Skeletal muscle tissue (tissue), 4 donors: ENCODE data around the gene SLC16A5. TPM values are rescaled to one million over a fixed set of nuclear protein-coding genes. Genes with fewer than 3 reads are reported as not detected.
A peak's percentile ranks its signal among the peaks of the same experiment; 100 is the strongest.
"Not testable (repeated sequence)": the region's sequence is repeated elsewhere in the genome, so short reads cannot be mapped to it uniquely, and the experiment has no call there.

Source experiments
- H3K27ac ChIP-seq: one replicate; pipeline ENCODE4 v1.7.0; 2013; ENCODE audit warnings: mild to moderate bottlenecking, low read depth, low read length, inconsistent platforms
- H3K27me3 ChIP-seq, 3 donors: one replicate each; pipeline ENCODE4 v1.7.0; 2013; ENCODE audit warnings: low read length in 3 of 3; ENCODE audit not compliant: control insufficient read depth in 3 of 3, insufficient read depth in 3 of 3
- H3K36me3 ChIP-seq, 3 donors: one replicate each; pipeline ENCODE4 v1.7.0; 2013; ENCODE audit warnings: low read length in 3 of 3; ENCODE audit not compliant: control insufficient read depth in 3 of 3, insufficient read depth in 3 of 3
- H3K4me1 ChIP-seq, 3 donors: one replicate each; pipeline ENCODE4 v1.7.0; 2013; ENCODE audit warnings: low read length in 3 of 3, mild to moderate bottlenecking in 3 of 3; ENCODE audit not compliant: control insufficient read depth in 3 of 3, insufficient read depth in 3 of 3
- H3K4me3 ChIP-seq, 3 donors: one replicate each; pipeline ENCODE4 v1.7.0; 2013; ENCODE audit warnings: low read length in 3 of 3
- H3K9ac ChIP-seq, 3 donors: one replicate each; pipeline ENCODE4 v1.7.0; 2013; ENCODE audit warnings: low read length in 3 of 3, mild to moderate bottlenecking in 3 of 3, moderate library complexity in 2 of 3, low read depth in 1 of 3
- H3K9me3 ChIP-seq, 3 donors: one replicate each; pipeline ENCODE4 v1.7.0; 2013; ENCODE audit warnings: low read length in 3 of 3; ENCODE audit not compliant: control insufficient read depth in 3 of 3
- total RNA-seq: library from RNA; depleted of rRNA; stranded (reverse); fragments of >200 nt; gene quantifications from one replicate; pipeline ENCODE4 v1.2.3, GENCODE V29; 2014
- donor health status: Osteomylitis.

The SLC16A5 gene
- total RNA-seq, 1 donor from 2014 or later: 4.2 TPM

GRCh38 chr17:75072909-75073308, 14.8 kb upstream of the SLC16A5 start:
- H3K4me1 ChIP-seq: peaks cover 11 to 23% (median 19%) of the 10 kb centered on the region in 3 donors
- H3K9me3 ChIP-seq, H3K27ac ChIP-seq, H3K9ac ChIP-seq, H3K36me3 ChIP-seq, H3K27me3 ChIP-seq, H3K4me3 ChIP-seq: not testable (repeated sequence)

GRCh38 chr17:75073618-75074047, 14.1 kb upstream of the SLC16A5 start:
- Histone ChIP-seq H3K27me3 (no peaks in the 10 kb centered on the region), H3K4me3 (no peak overlapping the region), H3K27ac (peak overlapping the region; percentile 59), H3K4me1 (peaks cover 18 to 27% (median 27%) of the 10 kb centered on the region in 3 donors), H3K9ac (peak overlapping the region in 1 of 3 donors; percentile 50), H3K9me3 (no peaks in the 10 kb centered on the region), H3K36me3 (no peaks in the 10 kb centered on the region)

GRCh38 chr17:75074532-75074931, 13.2 kb upstream of the SLC16A5 start:
- H3K4me3 ChIP-seq: no peak overlapping the region
- H3K36me3 ChIP-seq: no peaks in the 10 kb centered on the region
- H3K4me1 ChIP-seq: peaks cover 25 to 33% (median 33%) of the 10 kb centered on the region in 3 donors
- H3K9me3 ChIP-seq: no peaks in the 10 kb centered on the region
- no peak overlapping the region for H3K9ac ChIP-seq
- no peaks in the 10 kb centered on the region for H3K27me3 ChIP-seq
- H3K27ac ChIP-seq: peak overlapping the region; percentile 59

- Histone ChIP-seq H3K4me1 (peaks cover 25 to 33% (median 33%) of the 10 kb centered on the region in 3 donors), H3K27ac (no peak overlapping the region), H3K36me3 (no peaks in the 10 kb centered on the region), H3K4me3 (no peak overlapping the region), H3K9me3 (no peaks in the 10 kb centered on the region), H3K27me3 (no peaks in the 10 kb centered on the region), H3K9ac (no peak overlapping the region)
These were observed 12.0 kb upstream of the SLC16A5 start for GRCh38 chr17:75075597-75076336.

- Histone ChIP-seq H3K27ac (peak overlapping the region; percentile 37), H3K27me3 (no peaks in the 10 kb centered on the region), H3K9ac (peak overlapping the region; percentile 64 to 89 (median 81)), H3K36me3 (no peaks in the 10 kb centered on the region), H3K4me3 (peak overlapping the region; percentile 68 to 79 (median 72)), H3K4me1 (peaks cover 25 to 30% (median 27%) of the 10 kb centered on the region in 3 donors), H3K9me3 (no peaks in the 10 kb centered on the region)
These were observed 10.7 kb upstream of the SLC16A5 start for GRCh38 chr17:75077072-75077495.

- Histone ChIP-seq H3K9ac (peak overlapping the region; percentile 64 to 89 (median 81)), H3K4me3 (peak overlapping the region; percentile 68 to 79 (median 72)), H3K4me1 (peaks cover 25 to 28% (median 26%) of the 10 kb centered on the region in 3 donors)
These were observed 10.1 kb upstream of the SLC16A5 start for GRCh38 chr17:75077496-75078283.

GRCh38 chr17:75078284-75079022, 9.3 kb upstream of the SLC16A5 start:
- peak overlapping the region; percentile 64 to 89 (median 81) for H3K9ac ChIP-seq
- H3K4me1 ChIP-seq: peaks cover 25 to 28% (median 26%) of the 10 kb centered on the region in 3 donors
- peak overlapping the region; percentile 37 for H3K27ac ChIP-seq
- H3K27me3 ChIP-seq: no peaks in the 10 kb centered on the region
- no peak overlapping the region for H3K4me3 ChIP-seq
- H3K36me3 ChIP-seq: no peaks in the 10 kb centered on the region
- no peaks in the 10 kb centered on the region for H3K9me3 ChIP-seq

More at GRCh38 chr17:75077496-75078283, 10.1 kb upstream of the SLC16A5 start:
- no peaks in the 10 kb centered on the region for H3K9me3 ChIP-seq
- H3K27me3 ChIP-seq: no peaks in the 10 kb centered on the region
- peak overlapping the region; percentile 37 for H3K27ac ChIP-seq
- H3K36me3 ChIP-seq: no peaks in the 10 kb centered on the region

- Histone ChIP-seq H3K9me3 (no peaks in the 10 kb centered on the region), H3K9ac (peak overlapping the region in 1 of 3 donors; percentile 16), H3K4me3 (no peak overlapping the region), H3K4me1 (peaks cover 25 to 26% (median 25%) of the 10 kb centered on the region in 3 donors), H3K27me3 (no peaks in the 10 kb centered on the region), H3K27ac (no peak overlapping the region), H3K36me3 (no peaks in the 10 kb centered on the region)
These were observed 8.8 kb upstream of the SLC16A5 start for GRCh38 chr17:75079023-75079373.

- H3K27me3 ChIP-seq: no peaks in the 10 kb centered on the region
- H3K9me3 ChIP-seq: no peaks in the 10 kb centered on the region
- H3K9ac ChIP-seq: no peak overlapping the region
- H3K4me3 ChIP-seq: no peak overlapping the region
- no peaks in the 10 kb centered on the region for H3K36me3 ChIP-seq
- H3K4me1 ChIP-seq: peaks cover 19 to 27% (median 24%) of the 10 kb centered on the region in 3 donors
- no peak overlapping the region for H3K27ac ChIP-seq
These were observed 5.9 kb upstream of the SLC16A5 start for GRCh38 chr17:75081611-75082540.
